ENCODE results near the gene ATP4A.

DNA sequence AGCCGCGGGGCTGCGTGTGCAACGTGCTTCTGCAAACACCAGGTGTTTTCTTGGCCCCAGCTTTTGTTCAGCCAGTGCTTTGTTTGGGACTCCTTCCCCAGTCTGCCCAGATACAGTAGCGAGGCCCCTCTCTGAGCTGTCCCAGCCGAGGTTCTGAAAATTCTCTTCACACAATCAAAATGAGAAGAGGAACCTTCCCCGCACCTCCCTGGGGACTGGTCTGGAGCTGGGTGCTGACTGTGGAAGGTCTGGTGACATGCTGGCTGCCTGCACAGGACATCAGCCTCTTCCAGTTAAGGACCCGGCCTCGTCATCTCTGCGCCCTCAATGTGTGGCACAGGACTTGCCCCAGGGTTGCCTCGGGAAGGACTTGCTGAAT lies 4.2 kb downstream of the ATP4A start:
- TF ChIP-seq CTCF (IDR thresholded peaks at IDR 0.05) (peak in 1 of 7 experiments; percentile 7), POLR2A (IDR thresholded peaks at IDR 0.05) (no peak)
